GM12801 (cell line): Measurements from ENCODE around the gene CLSTN2.

Source experiments
- TF ChIP-seq, protein P1 (sequence below): IDR thresholded peaks from one replicate; pipeline ENCODE4 v1.5.1; 2011; ENCODE audit warnings: control low read depth; ENCODE audit not compliant: insufficient read length; ENCODE audit errors: extremely low read depth

The CLSTN2 gene

GRCh38 chr3:139906418-139906817 lies 28.6 kb upstream of the CLSTN2 start:
- TF ChIP-seq, protein P1, sequence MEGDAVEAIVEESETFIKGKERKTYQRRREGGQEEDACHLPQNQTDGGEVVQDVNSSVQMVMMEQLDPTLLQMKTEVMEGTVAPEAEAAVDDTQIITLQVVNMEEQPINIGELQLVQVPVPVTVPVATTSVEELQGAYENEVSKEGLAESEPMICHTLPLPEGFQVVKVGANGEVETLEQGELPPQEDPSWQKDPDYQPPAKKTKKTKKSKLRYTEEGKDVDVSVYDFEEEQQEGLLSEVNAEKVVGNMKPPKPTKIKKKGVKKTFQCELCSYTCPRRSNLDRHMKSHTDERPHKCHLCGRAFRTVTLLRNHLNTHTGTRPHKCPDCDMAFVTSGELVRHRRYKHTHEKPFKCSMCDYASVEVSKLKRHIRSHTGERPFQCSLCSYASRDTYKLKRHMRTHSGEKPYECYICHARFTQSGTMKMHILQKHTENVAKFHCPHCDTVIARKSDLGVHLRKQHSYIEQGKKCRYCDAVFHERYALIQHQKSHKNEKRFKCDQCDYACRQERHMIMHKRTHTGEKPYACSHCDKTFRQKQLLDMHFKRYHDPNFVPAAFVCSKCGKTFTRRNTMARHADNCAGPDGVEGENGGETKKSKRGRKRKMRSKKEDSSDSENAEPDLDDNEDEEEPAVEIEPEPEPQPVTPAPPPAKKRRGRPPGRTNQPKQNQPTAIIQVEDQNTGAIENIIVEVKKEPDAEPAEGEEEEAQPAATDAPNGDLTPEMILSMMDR, result no peak

GRCh38 chr3:139909811-139910210 lies 25.2 kb upstream of the CLSTN2 start:
- TF ChIP-seq, protein P1, result no peak

DNA sequence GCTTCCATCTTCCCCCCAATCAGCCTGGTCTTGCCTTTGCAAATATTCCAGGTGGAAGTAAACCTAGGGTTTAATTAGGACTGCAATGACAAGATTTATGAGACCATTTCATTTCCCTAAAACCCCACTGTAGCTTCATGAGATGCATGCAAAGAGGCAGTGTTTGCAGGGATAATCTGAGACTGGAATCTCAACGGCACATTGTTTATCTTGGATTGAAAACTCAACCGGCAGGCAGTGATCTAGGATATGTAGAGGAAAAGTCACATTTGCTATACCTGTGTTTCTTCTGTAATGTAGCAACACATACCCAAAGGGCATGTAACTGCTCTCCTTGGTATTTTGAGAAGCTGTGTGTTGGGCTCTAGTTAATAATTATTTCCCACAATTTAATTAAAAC lies 18.7 kb upstream of the CLSTN2 start:
- TF ChIP-seq, protein P1, result no peak

DNA sequence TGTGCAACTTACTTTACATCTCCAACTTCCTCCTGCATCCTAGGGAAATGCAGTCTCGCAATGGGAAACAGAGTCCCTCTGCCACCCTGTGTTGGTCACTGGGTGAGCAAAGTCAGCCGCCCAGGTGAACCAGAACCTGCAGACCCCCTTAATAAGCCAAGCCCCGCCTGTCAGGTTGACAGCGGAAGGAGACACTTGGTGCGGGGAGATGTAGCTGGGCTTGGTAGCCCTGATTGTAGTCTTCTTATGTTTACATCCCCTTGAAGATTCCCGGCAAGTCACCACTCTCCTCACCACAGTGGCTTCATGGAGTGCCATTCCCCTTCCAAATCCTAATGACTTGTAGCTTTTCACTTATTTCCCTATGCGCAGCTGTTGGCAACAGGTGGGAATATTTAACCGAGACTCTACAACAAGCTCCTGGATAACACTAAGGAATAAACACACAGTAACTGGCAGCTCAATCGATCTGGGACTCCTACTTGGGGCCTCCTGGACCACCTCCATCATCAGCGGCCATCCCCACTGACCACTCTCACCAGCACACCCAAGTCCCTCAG lies 17.7 kb upstream of the CLSTN2 start:
- TF ChIP-seq, protein P1, result no peak

GRCh38 chr3:139928708-139929505 lies 6.1 kb upstream of the CLSTN2 start:
- TF ChIP-seq, protein P1, result no peak

DNA sequence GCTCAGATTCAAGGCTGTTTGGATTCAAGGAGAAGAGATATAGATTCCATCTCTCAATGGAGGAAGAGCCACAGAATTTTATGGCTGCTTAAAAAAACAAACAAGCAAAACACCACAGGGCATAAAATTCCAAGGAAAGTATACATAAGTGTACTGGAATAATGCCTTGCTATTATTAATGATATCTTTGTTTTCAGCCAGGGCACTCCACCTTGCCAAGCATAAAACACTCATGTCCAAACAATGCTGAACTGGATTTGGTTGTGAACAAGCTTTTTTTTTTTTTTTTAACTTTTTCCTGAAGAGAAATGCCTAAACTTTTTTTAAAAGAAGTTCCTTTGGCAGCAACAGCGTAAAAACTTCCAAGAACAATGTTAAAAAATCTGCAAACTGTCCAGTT lies 4.8 kb upstream of the CLSTN2 start:
- TF ChIP-seq, protein P1, result no peak

DNA sequence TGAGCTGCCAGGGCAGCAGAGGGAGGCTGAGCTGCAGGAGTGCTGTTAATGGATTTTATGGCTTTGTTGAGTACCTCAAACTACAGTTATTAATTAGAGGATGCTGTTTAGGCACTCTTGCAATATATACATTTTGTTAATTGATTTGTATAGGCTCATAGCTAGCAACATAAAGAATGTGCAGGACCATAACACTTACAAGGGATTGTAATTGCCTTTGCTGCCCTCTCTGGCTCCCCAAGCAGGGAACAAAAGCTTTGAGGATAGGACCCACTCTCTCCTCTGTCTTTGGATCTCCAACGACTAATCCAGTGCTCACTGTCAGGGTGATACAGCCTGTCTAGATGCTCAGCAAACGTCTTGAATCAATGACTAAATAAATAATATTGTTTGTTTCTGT lies 1.2 kb upstream of the CLSTN2 start:
- TF ChIP-seq, protein P1, result no peak
